Astrocyte (in vitro differentiated cells and primary cell): ENCODE data around the gene SPRED3. TPM values are rescaled to one million over a fixed set of nuclear protein-coding genes. Genes with fewer than 3 reads are reported as not detected.

Source experiments
- DNase-seq: peaks from one replicate; pipeline ENCODE4 v3.0.0-alpha.2; 2010; ENCODE audit warnings: low read depth
- FAIRE-seq: peaks from 2 replicates; lab custom pipeline; 2011; peaks lifted over from hg19 to GRCh38; lab: Jason Lieb, UNC
- H2AFZ ChIP-seq: 2 replicates; pipeline ENCODE4 v1.6.0; 2012; ENCODE audit warnings: low read depth, low read length, inconsistent platforms
- H3K27ac ChIP-seq: 2 replicates; pipeline ENCODE4 v1.5.1; 2011; ENCODE audit warnings: low read depth, low read length, inconsistent platforms
- H3K27me3 ChIP-seq: 2 replicates; pipeline ENCODE4 v1.6.0; 2011; ENCODE audit warnings: low read length, inconsistent platforms; ENCODE audit not compliant: insufficient read depth
- H3K36me3 ChIP-seq: 2 replicates; pipeline ENCODE4 v1.5.1; 2011; ENCODE audit warnings: low read length, inconsistent platforms; ENCODE audit not compliant: insufficient read depth
- H3K4me1 ChIP-seq: 2 replicates; pipeline ENCODE4 v1.5.1; 2011; ENCODE audit warnings: low read length, inconsistent platforms; ENCODE audit not compliant: insufficient read depth
- H3K4me2 ChIP-seq: 2 replicates; pipeline ENCODE4 v1.6.0; 2012; ENCODE audit warnings: low read length, inconsistent platforms
- H3K4me3 ChIP-seq: 2 replicates; pipeline ENCODE4 v1.5.1; 2011; ENCODE audit warnings: low read depth, mild to moderate bottlenecking, low read length, inconsistent platforms; ENCODE audit not compliant: insufficient read depth
- H3K79me2 ChIP-seq: 2 replicates; pipeline ENCODE4 v1.6.0; 2012; ENCODE audit warnings: mild to moderate bottlenecking, low read length, inconsistent platforms; ENCODE audit not compliant: insufficient read depth
- H3K9ac ChIP-seq: 2 replicates; pipeline ENCODE4 v1.6.0; 2012; ENCODE audit warnings: mild to moderate bottlenecking, low read length, inconsistent platforms
- H3K9me3 ChIP-seq: 2 replicates; pipeline ENCODE4 v1.5.1; 2012; ENCODE audit warnings: low read depth, mild to moderate bottlenecking, low read length, inconsistent platforms; ENCODE audit not compliant: insufficient read depth
- H4K20me1 ChIP-seq: 2 replicates; pipeline ENCODE4 v1.6.0; 2012; ENCODE audit warnings: low read length, inconsistent platforms; ENCODE audit not compliant: insufficient read depth
- H3K27ac Mint-ChIP-seq: one replicate; pipeline ENCODE4 v1.8.0; 2021; ENCODE audit warnings: mild to moderate bottlenecking, mixed read lengths; ENCODE audit not compliant: unreplicated experiment
- H3K27me3 Mint-ChIP-seq: one replicate; pipeline ENCODE4 v1.8.0; 2021; ENCODE audit warnings: low read depth, mixed read lengths; ENCODE audit not compliant: unreplicated experiment
- H3K36me3 Mint-ChIP-seq: one replicate; pipeline ENCODE4 v1.8.0; 2021; ENCODE audit warnings: low read depth, mixed read lengths; ENCODE audit not compliant: unreplicated experiment
- H3K4me1 Mint-ChIP-seq: one replicate; pipeline ENCODE4 v1.8.0; 2021; ENCODE audit warnings: low read depth, mixed read lengths; ENCODE audit not compliant: unreplicated experiment
- H3K4me3 Mint-ChIP-seq: one replicate; pipeline ENCODE4 v1.8.0; 2021; ENCODE audit warnings: mild to moderate bottlenecking, moderate library complexity, mixed read lengths; ENCODE audit not compliant: unreplicated experiment
- H3K9me3 Mint-ChIP-seq: one replicate; pipeline ENCODE4 v1.8.0; 2021; ENCODE audit warnings: mild to moderate bottlenecking, mixed read lengths; ENCODE audit not compliant: unreplicated experiment
- EZH2 ChIP-seq: IDR thresholded peaks from 2 replicates; pipeline ENCODE4 v1.6.1; 2012; ENCODE audit warnings: mild to moderate bottlenecking, low read length, inconsistent platforms; ENCODE audit not compliant: insufficient read depth
- total RNA-seq: library from RNA; stranded (reverse); gene quantifications from 2 replicates; pipeline ENCODE4 v1.2.1, GENCODE V29; 2021
- TF ChIP-seq, protein P1 (sequence below): IDR thresholded peaks from 2 replicates; pipeline ENCODE4 v1.5.1; 2011; ENCODE audit warnings: low read depth, mild to moderate bottlenecking, inconsistent platforms, low read length, moderate library complexity; ENCODE audit not compliant: insufficient read depth

SPRED3 gene
- total RNA-seq, 1 donor from 2014 or later: 19.0 TPM

DNA sequence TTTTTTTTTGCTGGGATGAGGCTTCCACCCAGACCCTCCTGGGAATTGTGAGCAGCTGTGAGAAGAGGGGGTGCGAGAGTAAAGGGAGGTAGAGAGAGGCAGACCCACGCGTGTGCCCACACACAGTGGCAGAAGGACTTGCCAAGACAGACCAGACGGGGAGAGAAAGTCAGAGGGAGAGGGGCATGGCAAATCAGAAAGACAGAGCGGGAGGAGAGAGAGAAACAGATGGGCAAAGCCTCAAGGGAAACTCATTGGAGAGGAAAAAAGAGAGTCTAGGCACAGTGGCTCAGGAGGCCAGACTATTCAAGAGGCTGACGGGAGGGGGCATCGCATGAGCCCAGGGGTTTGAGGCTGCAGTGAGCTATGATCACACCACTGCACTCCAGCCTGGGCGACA lies 35.9 kb upstream of the SPRED3 start:
- Mint-ChIP-seq H3K4me3 (no peak overlapping the region), H3K27ac (no peak overlapping the region)

GRCh38 chr19:38355728-38356725 lies 32.5 kb upstream of the SPRED3 start:
- Histone ChIP-seq H3K4me1 (no peaks in the 10 kb centered on the region), H4K20me1 (no peaks in the 10 kb centered on the region), H3K4me3 (no peak overlapping the region), H3K36me3 (no peaks in the 10 kb centered on the region), H3K27me3 (peaks cover 28% of the 10 kb centered on the region), H3K9me3 (no peaks in the 10 kb centered on the region), H2AFZ (no peak overlapping the region), H3K4me2 (no peak overlapping the region), H3K79me2 (no peaks in the 10 kb centered on the region), H3K27ac (no peak overlapping the region), H3K9ac (no peak overlapping the region)
- no peak for FAIRE-seq
- Mint-ChIP-seq H3K9me3 (no peaks in the 10 kb centered on the region), H3K27me3 (peaks cover 50% of the 10 kb centered on the region), H3K36me3 (peaks cover 1% of the 10 kb centered on the region), H3K4me3 (no peak overlapping the region), H3K4me1 (no peaks in the 10 kb centered on the region), H3K27ac (no peak overlapping the region)
- no peak for TF ChIP-seq EZH2
- TF ChIP-seq, protein P1, sequence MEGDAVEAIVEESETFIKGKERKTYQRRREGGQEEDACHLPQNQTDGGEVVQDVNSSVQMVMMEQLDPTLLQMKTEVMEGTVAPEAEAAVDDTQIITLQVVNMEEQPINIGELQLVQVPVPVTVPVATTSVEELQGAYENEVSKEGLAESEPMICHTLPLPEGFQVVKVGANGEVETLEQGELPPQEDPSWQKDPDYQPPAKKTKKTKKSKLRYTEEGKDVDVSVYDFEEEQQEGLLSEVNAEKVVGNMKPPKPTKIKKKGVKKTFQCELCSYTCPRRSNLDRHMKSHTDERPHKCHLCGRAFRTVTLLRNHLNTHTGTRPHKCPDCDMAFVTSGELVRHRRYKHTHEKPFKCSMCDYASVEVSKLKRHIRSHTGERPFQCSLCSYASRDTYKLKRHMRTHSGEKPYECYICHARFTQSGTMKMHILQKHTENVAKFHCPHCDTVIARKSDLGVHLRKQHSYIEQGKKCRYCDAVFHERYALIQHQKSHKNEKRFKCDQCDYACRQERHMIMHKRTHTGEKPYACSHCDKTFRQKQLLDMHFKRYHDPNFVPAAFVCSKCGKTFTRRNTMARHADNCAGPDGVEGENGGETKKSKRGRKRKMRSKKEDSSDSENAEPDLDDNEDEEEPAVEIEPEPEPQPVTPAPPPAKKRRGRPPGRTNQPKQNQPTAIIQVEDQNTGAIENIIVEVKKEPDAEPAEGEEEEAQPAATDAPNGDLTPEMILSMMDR: no peak
- no peak for DNase-seq

More for the DNA sequence above, 35.9 kb upstream of the SPRED3 start:
- H3K79me2 ChIP-seq: no peaks in the 10 kb centered on the region
- no peak overlapping the region for H3K27ac ChIP-seq
- Mint-ChIP-seq H3K36me3 (peaks cover 3% of the 10 kb centered on the region), H3K9me3 (peaks cover 2% of the 10 kb centered on the region), H3K27me3 (peaks cover 28% of the 10 kb centered on the region), H3K4me1 (no peaks in the 10 kb centered on the region)
- no peak overlapping the region for H3K4me2 ChIP-seq
- H4K20me1 ChIP-seq: no peaks in the 10 kb centered on the region
- no peak overlapping the region for H3K9ac ChIP-seq
- DNase-seq: no peak
- no peak overlapping the region for H3K4me3 ChIP-seq
- no peaks in the 10 kb centered on the region for H3K4me1 ChIP-seq
- TF ChIP-seq, protein P1: no peak
- TF ChIP-seq EZH2: no peak
- peaks cover 8% of the 10 kb centered on the region for H3K27me3 ChIP-seq
- FAIRE-seq: no peak
- H3K36me3 ChIP-seq: no peaks in the 10 kb centered on the region
- no peaks in the 10 kb centered on the region for H3K9me3 ChIP-seq
- H2AFZ ChIP-seq: no peak overlapping the region
